T-cell (primary cell): ENCODE results near the gene GALNT11. TPM values are rescaled to one million over a fixed set of nuclear protein-coding genes. Genes with fewer than 3 reads are reported as not detected.
"Not testable (repeated sequence)": the region's sequence is repeated elsewhere in the genome, so short reads cannot be mapped to it uniquely, and the experiment has no call there.

Experiments used
- ATAC-seq, 4 experiments: fragments of 200-7000 bp in 3 of 4; fragments of 150-1000 bp in 1 of 4; cut with Tn5 transposase; replicated peaks in 1 of 4; 1 replicate in 3 of 4; 2 replicates in 1 of 4; pipeline ENCODE4 v1.10.0; 2021; ENCODE audit warnings: moderate library complexity in 3 of 4, mild to moderate bottlenecking in 2 of 4, moderate number of reproducible peaks in 1 of 4
- CTCF ChIA-PET, 2 donors: fragments of 300-600 bp; sonication (Branson Sonifier 250); formaldehyde crosslinking; loops; one replicate each; lab custom pipeline; 2022; ENCODE audit warnings: antibody characterized with exemption in 2 of 2; lab: Charles Lee
- POLR2A ChIA-PET, 2 donors: fragments of 300-600 bp; sonication (Branson Sonifier 250); formaldehyde crosslinking; loops; one replicate each; lab custom pipeline; 2022; ENCODE audit warnings: antibody characterized with exemption in 2 of 2; lab: Charles Lee
- DNase-seq, 35 experiments: peaks; one replicate each; pipeline versions ENCODE4 v3.0.0 to v3.0.0-alpha.2; 2013 to 2023
- H3K27ac ChIP-seq: one replicate; pipeline ENCODE4 v1.5.1; 2013; ENCODE audit warnings: low read length
- H3K27me3 ChIP-seq, 2 experiments: replicated peaks in 1 of 2; 1 replicate in 1 of 2; 2 replicates in 1 of 2; pipeline versions ENCODE4 v1.6.1 to v1.7.0; 2013; ENCODE audit warnings: low read length in 1 of 2, mixed read lengths in 1 of 2; ENCODE audit not compliant: control insufficient read depth in 2 of 2, insufficient read depth in 2 of 2; ENCODE audit errors: extremely low read depth in 1 of 2
- H3K36me3 ChIP-seq, 2 donors: 1 replicate in 1 of 2; 2 replicates in 1 of 2; pipeline versions ENCODE4 v1.6.1 to v1.7.0; 2013; ENCODE audit warnings: low read length in 1 of 2; ENCODE audit not compliant: control insufficient read depth in 2 of 2, insufficient read depth in 1 of 2; ENCODE audit errors: extremely low read depth in 1 of 2
- H3K4me1 ChIP-seq, 2 experiments: 1 replicate in 1 of 2; 2 replicates in 1 of 2; pipeline versions ENCODE4 v1.6.1 to v1.7.0; 2013; ENCODE audit warnings: low read length in 2 of 2, mixed read lengths in 1 of 2; ENCODE audit not compliant: insufficient read depth in 2 of 2, control insufficient read depth in 1 of 2; ENCODE audit errors: extremely low read depth in 1 of 2
- H3K4me3 ChIP-seq, 2 donors: 1 replicate in 1 of 2; 2 replicates in 1 of 2; pipeline versions ENCODE4 v1.5.1 to v1.7.0; 2013; ENCODE audit warnings: mild to moderate bottlenecking in 2 of 2, low read length in 1 of 2, moderate library complexity in 1 of 2; ENCODE audit not compliant: control insufficient read depth in 1 of 2; ENCODE audit errors: extremely low read depth in 1 of 2
- H3K9me3 ChIP-seq: 2 replicates; pipeline ENCODE4 v1.7.0; 2013
- H3K27ac Mint-ChIP-seq, 2 donors: one replicate each; pipeline ENCODE4 v1.8.0; 2020 to 2021; ENCODE audit warnings: mild to moderate bottlenecking in 2 of 2, mixed read lengths in 2 of 2
- H3K27me3 Mint-ChIP-seq, 2 donors: one replicate each; pipeline ENCODE4 v1.8.0; 2021 to 2022; ENCODE audit warnings: mixed read lengths in 2 of 2
- H3K36me3 Mint-ChIP-seq: one replicate; pipeline ENCODE4 v1.8.0; 2021; ENCODE audit warnings: mixed read lengths
- H3K4me1 Mint-ChIP-seq, 3 donors: one replicate each; pipeline ENCODE4 v1.8.0; 2020 to 2022; ENCODE audit warnings: mixed read lengths in 3 of 3, mild to moderate bottlenecking in 1 of 3
- H3K4me3 Mint-ChIP-seq, 3 donors: one replicate each; pipeline ENCODE4 v1.8.0; 2020 to 2022; ENCODE audit warnings: mild to moderate bottlenecking in 3 of 3, mixed read lengths in 3 of 3, moderate library complexity in 3 of 3
- H3K9me3 Mint-ChIP-seq, 3 donors: one replicate each; pipeline ENCODE4 v1.8.0; 2020 to 2022; ENCODE audit warnings: mixed read lengths in 3 of 3
- WGBS: methylation state at CpG from one replicate; pipeline ENCODE4 v1.1.5; 2013; ENCODE audit warnings: missing lambda C conversion rate; ENCODE audit not compliant: insufficient coverage; 5-methylcytosine and 5-hydroxymethylcytosine counted together
- total RNA-seq, 35 experiments: library from RNA in 6 of 35; stranded (reverse) in 6 of 35; fragments of 120-200 nt in 1 of 35; gene quantifications; one replicate each; pipeline versions ENCODE4 v1.2.1 to v1.2.4 and lab custom pipeline; 2013 to 2026

GALNT11 gene
- total RNA-seq, 5 donors from 2014 or later (not counting 1 experiment from before 2014, with no cell fraction given) = 20.4 to 28.2 (median 24.0) TPM

DNA sequence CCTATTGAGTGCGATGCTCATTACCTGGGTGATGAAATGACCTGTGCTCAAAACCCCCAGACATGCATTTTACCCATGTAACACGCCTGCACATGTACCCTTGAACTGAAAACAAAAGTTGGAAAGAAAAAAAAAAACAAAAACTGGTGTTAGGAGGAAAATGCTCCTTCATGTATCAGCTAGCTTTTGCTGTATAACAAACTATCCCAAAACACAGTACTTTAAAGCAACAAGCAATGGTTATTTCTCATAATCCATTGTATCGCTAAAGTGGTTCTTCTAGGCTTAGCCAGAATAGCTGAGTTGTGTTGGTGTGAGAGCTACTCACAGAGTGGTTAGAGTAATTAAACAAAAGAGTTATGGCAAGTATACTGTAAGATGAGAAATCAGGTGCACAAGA is 12.2 kb upstream of the GALNT11 start:
- Histone ChIP-seq H3K36me3 (no peaks in the 10 kb centered on the region), H3K4me3 (no peak overlapping the region), H3K27me3 (no peaks in the 10 kb centered on the region), H3K27ac (no peak overlapping the region), H3K9me3 (no peaks in the 10 kb centered on the region), H3K4me1 (no peaks in the 10 kb centered on the region)
- DNase-seq = no peak
- no peaks in the 10 kb centered on the region for H3K4me1 Mint-ChIP-seq
- H3K4me3 Mint-ChIP-seq = no peak overlapping the region
- H3K27me3 Mint-ChIP-seq = peaks cover 5 to 14% of the 10 kb centered on the region in 2 donors
- no peak overlapping the region for H3K27ac Mint-ChIP-seq
- no CpG with 5 or more reads among the region's 3 CpGs for WGBS
- peaks cover 0 to 6% (median 0%) of the 10 kb centered on the region in 3 donors for H3K9me3 Mint-ChIP-seq
- ChIA-PET POLR2A (no interaction called here), CTCF (no interaction called here)
- no peaks in the 10 kb centered on the region for H3K36me3 Mint-ChIP-seq
- ATAC-seq = no peak

DNA sequence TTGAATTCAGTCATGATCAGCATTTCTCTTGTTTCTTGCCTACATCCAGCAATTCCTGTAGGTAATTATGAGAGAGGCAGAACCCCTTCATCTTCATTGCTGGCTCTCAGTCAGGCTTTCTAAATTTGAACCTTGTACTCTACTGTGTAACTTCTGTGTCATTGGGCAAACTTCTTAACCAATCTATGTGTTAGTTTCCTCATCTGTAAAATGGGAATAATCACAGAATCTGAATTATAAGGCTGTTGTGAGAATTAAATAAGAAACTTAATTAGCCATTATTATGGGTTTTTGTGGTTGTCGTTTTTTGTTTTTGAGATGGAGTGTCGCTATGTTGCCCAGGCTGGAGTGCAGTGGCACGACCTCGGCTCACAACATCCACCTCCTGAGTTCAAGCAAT is 11.5 kb upstream of the GALNT11 start:
- CTCF ChIA-PET = no interaction called here
- no peaks in the 10 kb centered on the region for H3K36me3 Mint-ChIP-seq
- Histone ChIP-seq H3K4me1 (no peaks in the 10 kb centered on the region), H3K4me3 (no peak overlapping the region), H3K27ac (no peak overlapping the region), H3K9me3 (no peaks in the 10 kb centered on the region), H3K36me3 (no peaks in the 10 kb centered on the region), H3K27me3 (no peaks in the 10 kb centered on the region)
- peaks cover 7 to 14% of the 10 kb centered on the region in 2 donors for H3K27me3 Mint-ChIP-seq
- H3K27ac Mint-ChIP-seq = no peak overlapping the region
- POLR2A ChIA-PET = no interaction called here
- H3K4me3 Mint-ChIP-seq = no peak overlapping the region
- WGBS = no CpG with 5 or more reads among the region's 4 CpGs
- no peaks in the 10 kb centered on the region for H3K4me1 Mint-ChIP-seq
- no peak for DNase-seq
- H3K9me3 Mint-ChIP-seq = peaks cover 0 to 6% (median 0%) of the 10 kb centered on the region in 3 donors
- no peak for ATAC-seq

DNA sequence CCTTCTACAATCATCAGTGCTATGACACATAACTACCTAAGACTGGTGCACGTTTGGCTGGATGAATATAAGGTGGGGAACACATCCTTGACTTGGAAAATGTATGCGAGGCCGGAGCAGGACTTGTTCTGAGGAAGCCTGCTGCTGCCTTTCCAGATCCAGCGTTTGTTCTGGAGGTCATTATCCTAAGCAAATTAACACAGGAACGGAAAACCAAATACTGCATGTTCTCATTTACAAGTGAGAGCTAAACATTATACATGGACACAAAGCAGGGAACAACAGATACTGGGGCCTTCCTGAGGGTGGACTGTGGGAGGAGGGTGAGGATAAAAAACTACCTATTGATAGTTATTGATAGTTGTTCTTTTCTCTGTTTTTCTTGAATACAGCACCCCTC is 10.8 kb upstream of the GALNT11 start:
- ATAC-seq (no peak), DNase-seq (no peak)
- Mint-ChIP-seq H3K27ac (no peak overlapping the region), H3K27me3 (peaks cover 7 to 14% of the 10 kb centered on the region in 2 donors), H3K36me3 (no peaks in the 10 kb centered on the region), H3K4me3 (no peak overlapping the region), H3K4me1 (no peaks in the 10 kb centered on the region), H3K9me3 (peaks cover 0 to 6% (median 0%) of the 10 kb centered on the region in 3 donors)
- no peaks in the 10 kb centered on the region for H3K36me3 ChIP-seq
- no peaks in the 10 kb centered on the region for H3K27me3 ChIP-seq
- no peak overlapping the region for H3K4me3 ChIP-seq
- no peak overlapping the region for H3K27ac ChIP-seq
- ChIA-PET CTCF (no interaction called here), POLR2A (interaction anchor here in 1 of 2 donors (0.6 kb wide), 1 partner anchor 13 kb away, joined by 3 read pairs; no protein-coding TSS in a partner anchor)
- H3K4me1 ChIP-seq = no peaks in the 10 kb centered on the region
- H3K9me3 ChIP-seq = no peaks in the 10 kb centered on the region
- WGBS = 80% methylated on average over 2 of the region's 5 CpGs

DNA sequence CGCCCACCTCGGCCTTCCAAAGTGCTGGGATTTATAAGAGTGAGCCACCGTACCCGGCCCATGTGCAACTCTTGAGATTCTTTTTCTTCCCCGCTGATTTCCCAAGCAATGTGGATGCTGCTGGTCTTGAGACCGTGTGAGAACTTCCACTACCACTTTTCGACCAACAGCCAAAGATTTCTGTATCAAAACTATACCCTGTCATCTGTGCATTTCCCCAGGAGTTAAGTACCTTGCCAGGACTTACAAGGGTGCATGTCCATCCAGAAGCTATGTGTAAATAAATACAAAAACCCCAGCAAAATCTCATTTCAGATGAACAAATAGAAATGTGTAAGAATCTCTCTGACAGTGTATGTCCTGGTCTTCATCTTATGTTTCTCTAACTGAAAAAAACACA is 9.9 kb upstream of the GALNT11 start:
- no peaks in the 10 kb centered on the region for H3K36me3 Mint-ChIP-seq
- H3K4me3 ChIP-seq = no peak overlapping the region
- H3K36me3 ChIP-seq = no peaks in the 10 kb centered on the region
- no peaks in the 10 kb centered on the region for H3K9me3 ChIP-seq
- no peaks in the 10 kb centered on the region for H3K4me1 Mint-ChIP-seq
- H3K4me3 Mint-ChIP-seq = no peak overlapping the region
- 87% methylated on average over 7 of the region's 7 CpGs for WGBS
- no peak overlapping the region for H3K27ac Mint-ChIP-seq
- ChIA-PET POLR2A (no interaction called here), CTCF (interaction anchor here in 1 of 2 donors (1.2 kb wide), 1 partner anchor 80 kb away, joined by 3 read pairs; no protein-coding TSS in a partner anchor)
- H3K27me3 Mint-ChIP-seq = peaks cover 7 to 14% of the 10 kb centered on the region in 2 donors
- no peak overlapping the region for H3K27ac ChIP-seq
- peaks cover 0 to 6% (median 0%) of the 10 kb centered on the region in 3 donors for H3K9me3 Mint-ChIP-seq
- DNase-seq = no peak
- ATAC-seq = no peak
- H3K4me1 ChIP-seq = no peaks in the 10 kb centered on the region
- H3K27me3 ChIP-seq = no peaks in the 10 kb centered on the region

DNA sequence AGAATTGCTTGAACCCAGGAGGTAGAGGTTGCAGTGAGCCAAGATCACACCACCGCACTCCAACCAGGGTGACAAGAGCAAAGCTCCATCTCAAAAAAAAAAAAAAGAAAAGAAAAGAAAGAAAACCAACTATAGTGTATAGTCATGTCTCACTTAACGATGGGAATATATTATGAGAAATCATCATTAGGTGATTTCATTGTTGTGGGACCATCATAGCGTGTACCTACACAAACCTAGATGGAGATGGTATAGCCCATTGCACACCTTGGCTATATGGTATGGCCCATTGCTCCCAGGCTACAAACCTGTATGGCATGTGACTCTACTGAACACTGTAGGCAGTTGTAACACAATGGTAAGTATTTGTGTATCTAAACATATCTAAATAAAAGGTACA is 8.5 kb upstream of the GALNT11 start:
- ChIA-PET CTCF (interaction anchor here in 1 of 2 donors (0.6 to 0.8 kb wide), 3 partner anchors 65 to 741 kb away, joined by 3 to 5 read pairs (median 4); no protein-coding TSS in a partner anchor), POLR2A (interaction anchor here in 1 of 2 donors (0.6 kb wide), 2 partner anchors 11 to 20 kb away, joined by 3 read pairs; no protein-coding TSS in a partner anchor)
- H3K4me3 ChIP-seq = no peak overlapping the region
- Mint-ChIP-seq H3K27ac (no peak overlapping the region), H3K36me3 (no peaks in the 10 kb centered on the region), H3K4me3 (no peak overlapping the region), H3K4me1 (no peaks in the 10 kb centered on the region), H3K27me3 (peaks cover 7 to 14% of the 10 kb centered on the region in 2 donors), H3K9me3 (peaks cover 0 to 6% (median 0%) of the 10 kb centered on the region in 3 donors)
- no peak for DNase-seq
- no peaks in the 10 kb centered on the region for H3K27me3 ChIP-seq
- no peaks in the 10 kb centered on the region for H3K4me1 ChIP-seq
- ATAC-seq = no peak
- no CpG with 5 or more reads among the region's 3 CpGs for WGBS
- H3K9me3 ChIP-seq = no peaks in the 10 kb centered on the region
- H3K36me3 ChIP-seq = no peaks in the 10 kb centered on the region
- no peak overlapping the region for H3K27ac ChIP-seq

DNA sequence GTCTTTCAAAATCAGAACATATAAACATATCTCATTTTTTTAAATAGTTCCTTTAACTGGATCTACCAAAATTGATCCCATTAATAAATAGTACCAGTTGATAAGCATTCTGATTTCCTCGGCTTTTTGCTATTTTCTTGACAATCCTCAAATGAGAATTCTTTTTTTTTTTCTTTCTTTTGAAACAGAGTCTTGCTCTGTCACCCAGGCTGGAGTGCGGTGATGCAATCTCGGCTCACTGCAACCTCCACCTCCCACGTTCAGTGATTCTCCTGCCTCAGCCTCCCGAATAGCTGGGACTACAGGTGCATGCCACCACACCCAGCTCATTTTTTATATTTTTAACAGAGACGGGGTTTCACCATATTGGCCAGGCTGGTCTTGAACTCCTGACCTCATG is 7.8 kb upstream of the GALNT11 start:
- H3K4me1 Mint-ChIP-seq, H3K4me3 ChIP-seq, H3K27ac Mint-ChIP-seq, H3K9me3 Mint-ChIP-seq, H3K27ac ChIP-seq, H3K36me3 Mint-ChIP-seq, DNase-seq, H3K9me3 ChIP-seq, H3K4me3 Mint-ChIP-seq, H3K36me3 ChIP-seq, H3K4me1 ChIP-seq, POLR2A ChIA-PET, H3K27me3 ChIP-seq, ATAC-seq: not testable (repeated sequence)
- peaks cover 7 to 14% of the 10 kb centered on the region in 2 donors for H3K27me3 Mint-ChIP-seq
- CTCF ChIA-PET = interaction anchor here in 1 of 2 donors (1.5 kb wide), 1 partner anchor 10 kb away, joined by 3 read pairs; no protein-coding TSS in a partner anchor
- 92% methylated on average over 6 of the region's 6 CpGs for WGBS
